ENCODE data around the gene MMP1. TPM values are rescaled to one million over a fixed set of nuclear protein-coding genes. Genes with fewer than 3 reads are reported as not detected.

Gene MMP1
- total and polyA plus RNA-seq, 2 experiments from 2014 or later, result 0.94 TPM; not detected in 1

DNA sequence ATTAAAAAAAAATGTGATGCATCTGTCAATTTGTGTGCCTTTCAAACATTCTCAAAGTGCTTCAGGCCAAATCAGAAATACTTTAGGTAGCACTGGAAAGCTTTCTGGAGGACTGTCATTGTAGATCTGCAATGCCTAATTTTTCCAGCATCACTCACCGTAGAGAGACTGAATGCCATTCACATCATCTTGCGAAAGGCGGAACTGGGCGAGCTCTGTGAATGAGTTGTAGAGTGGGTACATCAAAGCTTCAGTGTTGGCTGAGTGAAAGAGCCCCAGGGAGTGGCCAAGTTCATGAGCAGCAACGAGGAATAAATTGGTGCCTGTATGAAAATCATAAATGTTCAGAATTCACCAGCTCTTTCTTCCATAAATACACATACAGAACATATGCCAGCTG is 21.5 kb downstream of the MMP1 start:
- H3K27me3 ChIP-seq, result no peaks in the 10 kb centered on the region
- DNase-seq (ENCODE audit: low read depth in 1 of 2, low spot score in 1 of 2), result no peak
- H3K27ac ChIP-seq, result no peak overlapping the region
- H3K36me3 ChIP-seq, result no peaks in the 10 kb centered on the region
- H3K4me3 ChIP-seq, result no peak overlapping the region
- TF ChIP-seq, protein P1, sequence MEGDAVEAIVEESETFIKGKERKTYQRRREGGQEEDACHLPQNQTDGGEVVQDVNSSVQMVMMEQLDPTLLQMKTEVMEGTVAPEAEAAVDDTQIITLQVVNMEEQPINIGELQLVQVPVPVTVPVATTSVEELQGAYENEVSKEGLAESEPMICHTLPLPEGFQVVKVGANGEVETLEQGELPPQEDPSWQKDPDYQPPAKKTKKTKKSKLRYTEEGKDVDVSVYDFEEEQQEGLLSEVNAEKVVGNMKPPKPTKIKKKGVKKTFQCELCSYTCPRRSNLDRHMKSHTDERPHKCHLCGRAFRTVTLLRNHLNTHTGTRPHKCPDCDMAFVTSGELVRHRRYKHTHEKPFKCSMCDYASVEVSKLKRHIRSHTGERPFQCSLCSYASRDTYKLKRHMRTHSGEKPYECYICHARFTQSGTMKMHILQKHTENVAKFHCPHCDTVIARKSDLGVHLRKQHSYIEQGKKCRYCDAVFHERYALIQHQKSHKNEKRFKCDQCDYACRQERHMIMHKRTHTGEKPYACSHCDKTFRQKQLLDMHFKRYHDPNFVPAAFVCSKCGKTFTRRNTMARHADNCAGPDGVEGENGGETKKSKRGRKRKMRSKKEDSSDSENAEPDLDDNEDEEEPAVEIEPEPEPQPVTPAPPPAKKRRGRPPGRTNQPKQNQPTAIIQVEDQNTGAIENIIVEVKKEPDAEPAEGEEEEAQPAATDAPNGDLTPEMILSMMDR (IDR thresholded peaks at IDR 0.05; ENCODE audit: low read depth, low read length), result no peak
- no peaks in the 10 kb centered on the region for H3K9me3 ChIP-seq (ENCODE audit: low read depth)
- H3K4me1 ChIP-seq (ENCODE audit: low read depth), result no peaks in the 10 kb centered on the region

DNA sequence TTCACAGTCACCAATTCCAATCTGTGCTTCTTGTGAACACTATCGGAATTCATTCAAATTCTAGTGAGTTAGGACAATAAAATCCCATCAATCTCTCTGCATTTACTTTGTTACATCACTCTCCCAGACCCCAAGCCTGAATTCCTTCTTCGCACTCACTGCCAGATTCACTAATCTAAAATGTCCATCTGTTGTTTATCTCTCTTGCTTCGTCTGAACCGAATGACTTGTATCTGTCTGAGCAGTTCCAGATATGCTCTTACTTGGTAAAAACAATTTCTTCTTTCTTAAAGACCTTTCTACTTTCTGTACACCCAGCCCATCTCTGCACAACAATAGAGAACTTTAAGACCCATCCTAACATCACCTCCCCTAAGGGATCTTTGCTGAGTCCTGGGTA is 24.6 kb downstream of the MMP1 start:
- no peaks in the 10 kb centered on the region for H3K4me1 ChIP-seq (ENCODE audit: low read depth)
- no peaks in the 10 kb centered on the region for H3K27me3 ChIP-seq
- H3K4me3 ChIP-seq, result no peak overlapping the region
- no peaks in the 10 kb centered on the region for H3K9me3 ChIP-seq (ENCODE audit: low read depth)
- no peak overlapping the region for H3K27ac ChIP-seq
- no peak for DNase-seq (ENCODE audit: low read depth in 1 of 2, low spot score in 1 of 2)
- TF ChIP-seq, protein P1 (IDR thresholded peaks at IDR 0.05; ENCODE audit: low read depth, low read length), result no peak
- no peaks in the 10 kb centered on the region for H3K36me3 ChIP-seq

DNA sequence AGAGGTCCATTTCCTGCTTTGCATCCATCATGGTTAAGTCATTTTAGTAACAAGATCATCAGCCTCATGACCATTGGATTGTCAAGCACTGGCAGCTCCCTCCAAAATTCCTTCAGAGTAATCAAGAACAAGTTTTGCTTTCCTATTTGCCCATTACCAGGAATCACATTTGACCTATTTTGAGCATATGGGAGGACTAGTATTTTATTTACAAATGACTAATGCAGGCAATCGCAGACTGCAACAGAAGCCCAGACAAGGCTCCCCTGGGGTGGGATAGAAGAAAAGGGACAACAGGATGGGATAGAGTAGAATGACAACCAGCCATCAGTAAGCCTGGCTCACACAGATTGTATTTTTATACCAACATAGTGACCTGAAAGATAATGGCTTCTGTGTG is 26.6 kb downstream of the MMP1 start:
- TF ChIP-seq, protein P1 (IDR thresholded peaks at IDR 0.05; ENCODE audit: low read depth, low read length), result no peak
- no peak for DNase-seq (ENCODE audit: low read depth in 1 of 2, low spot score in 1 of 2)

DNA sequence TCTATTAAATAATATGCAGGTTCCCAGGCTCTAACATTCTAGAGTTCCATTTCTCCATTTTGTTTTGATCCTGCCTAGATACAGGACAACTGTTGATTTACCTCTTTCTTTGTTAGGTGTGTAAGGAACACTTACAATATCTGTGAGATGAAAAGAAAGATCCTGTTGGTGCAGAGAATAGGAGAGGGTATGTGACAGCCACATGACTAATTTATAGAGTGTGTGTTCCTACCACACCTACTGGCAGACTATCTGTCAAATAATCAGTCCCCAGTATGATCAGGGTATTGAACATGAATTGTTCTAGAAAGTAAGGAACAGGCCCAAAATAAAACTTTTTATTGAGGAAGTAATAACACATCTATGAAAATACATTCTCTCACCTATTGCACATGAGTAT is 27.8 kb downstream of the MMP1 start:
- H3K27ac ChIP-seq, result no peak overlapping the region
- H3K27me3 ChIP-seq, result no peaks in the 10 kb centered on the region
- no peaks in the 10 kb centered on the region for H3K9me3 ChIP-seq (ENCODE audit: low read depth)
- H3K4me1 ChIP-seq (ENCODE audit: low read depth), result no peaks in the 10 kb centered on the region
- H3K4me3 ChIP-seq, result no peak overlapping the region
- H3K36me3 ChIP-seq, result no peaks in the 10 kb centered on the region
- TF ChIP-seq, protein P1 (IDR thresholded peaks at IDR 0.05; ENCODE audit: low read depth, low read length), result no peak
- DNase-seq (ENCODE audit: low read depth in 1 of 2, low spot score in 1 of 2), result no peak

More for the DNA sequence above, 26.6 kb downstream of the MMP1 start:
- Histone ChIP-seq H3K27ac (no peak overlapping the region), H3K36me3 (no peaks in the 10 kb centered on the region), H3K4me3 (no peak overlapping the region), H3K4me1 (ENCODE audit: low read depth) (no peaks in the 10 kb centered on the region), H3K27me3 (no peaks in the 10 kb centered on the region), H3K9me3 (ENCODE audit: low read depth) (no peaks in the 10 kb centered on the region)

DNA sequence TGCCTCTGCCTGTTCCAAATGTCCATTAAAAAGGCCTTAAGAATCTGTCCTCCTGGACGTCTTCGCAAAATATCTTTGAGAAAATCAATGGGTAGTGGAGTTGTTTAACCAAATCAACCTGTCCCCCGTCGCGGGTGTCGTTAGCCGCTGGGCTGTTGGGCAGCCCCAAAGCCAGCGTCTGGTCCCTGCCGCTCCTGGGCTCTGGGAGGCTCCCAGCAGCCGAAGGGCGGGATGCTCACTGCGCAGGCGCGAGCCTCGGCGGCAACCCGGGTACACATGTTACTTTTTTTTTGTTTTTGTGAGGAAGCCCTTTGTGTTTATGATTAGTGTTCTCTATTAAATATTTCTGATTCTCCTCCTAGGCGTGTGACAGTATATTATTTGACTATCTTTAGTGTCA is 30.2 kb downstream of the MMP1 start:
- Histone ChIP-seq H3K4me1 (ENCODE audit: low read depth) (no peaks in the 10 kb centered on the region), H3K27ac (no peak overlapping the region), H3K9me3 (ENCODE audit: low read depth) (no peaks in the 10 kb centered on the region), H3K4me3 (no peak overlapping the region), H3K36me3 (no peaks in the 10 kb centered on the region), H3K27me3 (no peaks in the 10 kb centered on the region)
- TF ChIP-seq, protein P1 (IDR thresholded peaks at IDR 0.05; ENCODE audit: low read depth, low read length), result no peak
- no peak for DNase-seq (ENCODE audit: low read depth in 1 of 2, low spot score in 1 of 2)

DNA sequence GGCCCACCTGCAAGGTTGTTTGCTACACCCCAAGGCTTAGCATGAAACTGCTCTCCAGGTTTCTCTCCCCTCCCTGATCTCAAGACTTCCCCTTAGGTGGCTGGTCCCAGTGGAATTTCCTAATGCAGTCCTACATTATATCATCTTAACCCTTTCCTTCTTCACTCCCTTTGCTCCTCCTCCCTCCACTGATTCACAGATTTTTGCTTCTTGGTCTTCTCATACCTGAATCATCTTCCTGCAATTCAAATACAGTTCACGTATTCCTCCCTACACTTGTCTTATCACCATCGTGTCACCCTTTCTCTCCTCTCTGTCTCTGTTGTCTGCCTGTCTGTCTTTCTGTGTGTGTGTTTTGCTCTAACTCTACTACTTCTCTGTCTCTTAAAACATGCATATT is 34.5 kb downstream of the MMP1 start:
- no peak overlapping the region for H3K4me3 ChIP-seq
- TF ChIP-seq, protein P1 (IDR thresholded peaks at IDR 0.05; ENCODE audit: low read depth, low read length), result no peak
- no peaks in the 10 kb centered on the region for H3K9me3 ChIP-seq (ENCODE audit: low read depth)
- H3K27ac ChIP-seq, result no peak overlapping the region
- no peak for DNase-seq (ENCODE audit: low read depth in 1 of 2, low spot score in 1 of 2)
- peaks cover 4% of the 10 kb centered on the region for H3K4me1 ChIP-seq (ENCODE audit: low read depth)
- no peaks in the 10 kb centered on the region for H3K36me3 ChIP-seq
- H3K27me3 ChIP-seq, result no peaks in the 10 kb centered on the region
